Measurements from ENCODE around the gene BMP7. TPM values are rescaled to one million over a fixed set of nuclear protein-coding genes. Genes with fewer than 3 reads are reported as not detected.

BMP7 gene
- total RNA-seq, 4 donors from 2014 or later: under 0.01 to 13.3 (median 0.36) TPM

Small RNA genes lying within 50 kb of the gene (small RNA-seq; reads per million reads assigned to genes)
- gene RF00019: not detected

Other genes with a start within 250 kb of the BMP7 start
- gene SPO11, start 63.2 kb upstream of the BMP7 start, total RNA-seq: not detected
- gene RAE1, start 84.6 kb upstream of the BMP7 start, total RNA-seq: 10 to 100 TPM; 23.4 to 72.0 (median 36.0) TPM
- gene RBM38, start 124.8 kb upstream of the BMP7 start, total RNA-seq: 10 to 100 TPM in 2 of 4 donors, 1 to 10 TPM in 2; 1.2 to 48.6 (median 8.8) TPM

Measured in uterus (tissue), 4 donors.